Measurements from ENCODE around the gene RAB40C.

The RAB40C gene, protein sequence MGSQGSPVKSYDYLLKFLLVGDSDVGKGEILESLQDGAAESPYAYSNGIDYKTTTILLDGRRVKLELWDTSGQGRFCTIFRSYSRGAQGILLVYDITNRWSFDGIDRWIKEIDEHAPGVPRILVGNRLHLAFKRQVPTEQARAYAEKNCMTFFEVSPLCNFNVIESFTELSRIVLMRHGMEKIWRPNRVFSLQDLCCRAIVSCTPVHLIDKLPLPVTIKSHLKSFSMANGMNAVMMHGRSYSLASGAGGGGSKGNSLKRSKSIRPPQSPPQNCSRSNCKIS

DNA sequence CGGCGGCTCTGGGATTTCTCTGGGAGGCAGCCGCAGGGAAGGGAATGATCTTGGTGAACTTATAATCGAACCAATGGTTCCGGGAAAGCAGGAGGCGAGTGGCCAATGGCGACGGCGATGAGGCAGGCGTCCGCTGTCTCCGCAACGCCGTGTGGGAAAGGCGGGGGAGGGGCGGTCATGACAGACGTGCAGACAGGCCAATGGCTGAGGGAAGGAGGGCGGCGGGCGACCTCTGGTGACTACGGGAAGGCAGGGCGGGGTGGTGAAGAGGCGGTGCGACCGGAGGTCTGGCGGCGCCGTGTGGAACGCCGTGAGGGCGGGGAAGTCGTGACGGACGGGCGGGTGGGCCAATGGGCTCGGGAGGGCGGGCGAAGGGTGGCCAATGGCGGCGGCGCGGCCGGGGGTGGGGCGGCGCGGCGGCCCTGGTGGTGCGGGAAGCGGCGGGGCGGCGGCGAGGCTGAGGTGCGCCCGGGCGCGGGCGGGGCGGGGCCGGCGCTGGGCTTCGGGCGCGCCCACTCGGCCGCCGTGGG lies at the start of gene RAB40C:
TSS of gene RAB40C (plus strand) at position 409 of the 530 bp plus-strand sequence. CDS start 226 bp downstream, outside the sequence.
- DNase-seq (ENCODE audit: low read depth, low spot score) = peak; percentile 97

GRCh38 chr16:540645-541340 lies 49.1 kb upstream of the RAB40C start:
- no peak for DNase-seq (ENCODE audit: low read depth, low spot score)

DNA sequence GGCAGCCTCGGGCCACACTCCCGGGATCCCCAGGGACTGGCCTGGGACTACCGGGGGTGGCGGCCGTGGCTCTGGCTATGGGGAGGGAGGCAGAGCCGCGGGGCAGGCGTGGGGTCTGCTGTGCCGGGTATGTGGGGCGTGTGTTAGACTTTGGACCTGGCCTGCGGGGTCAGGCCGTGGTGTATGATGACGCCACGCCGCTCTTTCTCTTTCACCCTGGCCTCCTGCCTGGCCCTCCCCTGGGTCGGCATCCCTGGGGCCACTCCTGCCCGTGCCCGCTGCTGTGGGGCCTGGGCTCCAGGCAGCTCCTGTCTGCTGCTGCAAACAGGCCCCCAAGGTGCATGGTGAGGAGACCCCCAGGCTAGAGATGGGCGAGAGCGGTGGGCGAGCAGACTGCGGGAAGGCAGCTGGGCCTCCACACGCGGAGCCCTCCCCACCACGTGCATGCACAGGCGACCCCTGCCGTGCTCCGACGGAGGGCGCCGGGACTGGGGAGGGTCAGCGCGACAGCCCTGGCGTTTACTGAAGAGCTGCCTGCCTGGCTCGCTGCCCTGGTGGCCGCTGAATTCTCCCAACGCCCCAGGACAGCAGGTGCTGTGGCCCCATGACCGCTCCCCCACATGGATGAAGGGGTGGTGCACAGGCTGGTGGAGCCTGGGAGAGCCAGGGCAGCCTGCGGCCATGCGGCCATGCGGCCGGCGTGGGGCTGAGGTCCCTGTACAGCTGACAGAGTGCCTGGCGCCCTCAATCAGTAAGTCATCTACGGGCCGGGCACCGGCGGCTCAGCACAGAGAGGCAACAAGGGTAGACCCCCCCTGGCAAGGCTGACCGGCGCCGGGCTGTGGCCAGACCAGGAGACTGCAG lies 46.3 kb upstream of the RAB40C start:
- DNase-seq (ENCODE audit: low read depth, low spot score) = no peak

GRCh38 chr16:544517-544916 lies 45.3 kb upstream of the RAB40C start:
- DNase-seq (ENCODE audit: low read depth, low spot score) = no peak

DNA sequence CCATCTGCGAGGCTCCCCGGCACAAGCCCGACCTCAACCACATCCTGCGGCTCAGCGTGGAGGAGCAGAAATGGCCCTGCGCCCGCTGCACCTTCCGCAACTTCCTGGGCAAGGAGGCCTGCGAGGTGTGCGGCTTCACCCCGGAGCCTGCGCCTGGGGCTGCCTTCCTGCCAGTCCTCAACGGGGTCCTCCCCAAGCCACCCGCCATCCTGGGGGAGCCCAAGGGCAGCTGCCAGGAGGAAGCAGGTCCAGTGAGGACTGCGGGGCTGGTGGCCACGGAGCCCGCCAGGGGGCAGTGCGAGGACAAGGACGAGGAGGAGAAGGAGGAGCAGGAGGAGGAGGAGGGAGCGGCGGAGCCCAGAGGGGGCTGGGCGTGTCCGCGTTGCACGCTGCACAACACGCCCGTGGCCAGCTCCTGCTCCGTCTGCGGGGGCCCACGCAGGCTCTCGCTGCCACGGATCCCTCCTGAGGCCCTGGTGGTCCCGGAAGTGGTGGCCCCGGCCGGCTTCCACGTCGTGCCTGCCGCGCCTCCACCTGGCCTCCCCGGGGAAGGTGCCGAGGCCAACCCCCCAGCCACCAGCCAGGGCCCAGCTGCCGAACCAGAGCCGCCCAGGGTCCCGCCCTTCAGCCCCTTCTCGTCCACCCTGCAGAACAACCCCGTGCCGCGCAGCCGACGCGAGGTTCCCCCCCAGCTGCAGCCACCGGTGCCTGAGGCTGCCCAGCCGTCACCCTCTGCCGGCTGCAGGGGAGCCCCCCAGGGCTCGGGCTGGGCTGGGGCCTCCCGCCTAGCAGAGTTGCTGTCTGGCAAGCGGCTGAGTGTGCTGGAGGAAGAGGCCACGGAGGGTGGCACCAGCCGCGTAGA lies 42.7 kb upstream of the RAB40C start:
- DNase-seq (ENCODE audit: low read depth, low spot score) = no peak

GRCh38 chr16:548586-548985 lies 41.3 kb upstream of the RAB40C start:
- no peak for DNase-seq (ENCODE audit: low read depth, low spot score)

DNA sequence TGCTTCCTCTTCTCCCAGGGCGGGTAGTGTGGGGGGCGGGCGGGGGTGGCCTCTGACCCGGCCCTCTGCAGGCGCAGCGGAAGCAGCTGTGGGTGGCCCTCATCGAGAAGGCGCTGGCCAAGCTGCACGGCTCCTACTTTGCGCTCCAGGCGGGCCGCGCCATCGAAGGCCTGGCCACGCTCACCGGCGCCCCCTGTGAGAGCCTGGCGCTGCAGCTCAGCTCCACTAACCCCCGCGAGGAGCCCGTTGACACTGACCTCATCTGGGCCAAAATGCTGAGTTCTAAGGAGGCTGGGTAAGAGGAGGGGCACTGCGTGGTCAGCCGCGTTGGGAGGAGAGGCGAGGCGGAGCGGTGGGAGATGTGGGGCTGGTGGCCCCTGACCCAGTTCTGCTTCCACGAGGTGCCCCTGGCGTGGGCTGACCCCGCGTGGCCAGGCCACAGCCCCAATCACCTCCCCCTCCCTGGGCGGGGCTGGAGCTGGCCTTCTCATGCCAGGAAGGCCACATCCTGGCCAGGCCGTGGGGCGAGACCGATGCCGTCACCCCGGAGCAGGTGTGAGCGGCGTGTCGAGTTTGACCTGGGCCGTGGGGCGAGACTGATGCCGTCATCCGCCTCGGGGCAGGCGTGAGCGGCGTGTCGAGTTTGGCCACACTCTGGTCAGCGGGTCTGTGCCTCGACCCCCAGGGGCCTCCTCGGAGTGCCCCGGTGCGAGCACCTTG lies 40.2 kb upstream of the RAB40C start:
- no peak for DNase-seq (ENCODE audit: low read depth, low spot score)

- DNase-seq (ENCODE audit: low read depth, low spot score) = no peak
Measured at GRCh38 chr16:551210-551609, 38.7 kb upstream of the RAB40C start.

DNA sequence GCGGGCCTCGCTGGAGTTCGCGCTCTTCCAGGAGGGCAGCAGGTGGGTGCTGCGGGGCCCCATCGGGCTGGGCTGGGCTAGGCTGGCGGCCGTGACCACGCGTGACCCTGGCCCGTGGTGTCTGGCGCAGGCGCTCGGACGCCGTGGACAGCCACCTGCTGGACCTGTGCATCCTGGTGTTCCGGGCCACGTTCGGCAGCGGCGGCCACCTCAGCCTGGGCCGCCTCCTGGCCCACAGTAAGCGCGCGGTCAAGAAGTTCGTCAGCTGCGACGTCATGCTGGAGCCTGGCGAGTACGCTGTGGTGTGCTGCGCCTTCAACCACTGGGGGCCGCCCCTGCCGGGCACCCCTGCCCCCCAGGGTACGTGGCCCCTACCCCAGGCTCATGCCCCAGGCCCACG lies 37.7 kb upstream of the RAB40C start:
- no peak for DNase-seq (ENCODE audit: low read depth, low spot score)

DNA sequence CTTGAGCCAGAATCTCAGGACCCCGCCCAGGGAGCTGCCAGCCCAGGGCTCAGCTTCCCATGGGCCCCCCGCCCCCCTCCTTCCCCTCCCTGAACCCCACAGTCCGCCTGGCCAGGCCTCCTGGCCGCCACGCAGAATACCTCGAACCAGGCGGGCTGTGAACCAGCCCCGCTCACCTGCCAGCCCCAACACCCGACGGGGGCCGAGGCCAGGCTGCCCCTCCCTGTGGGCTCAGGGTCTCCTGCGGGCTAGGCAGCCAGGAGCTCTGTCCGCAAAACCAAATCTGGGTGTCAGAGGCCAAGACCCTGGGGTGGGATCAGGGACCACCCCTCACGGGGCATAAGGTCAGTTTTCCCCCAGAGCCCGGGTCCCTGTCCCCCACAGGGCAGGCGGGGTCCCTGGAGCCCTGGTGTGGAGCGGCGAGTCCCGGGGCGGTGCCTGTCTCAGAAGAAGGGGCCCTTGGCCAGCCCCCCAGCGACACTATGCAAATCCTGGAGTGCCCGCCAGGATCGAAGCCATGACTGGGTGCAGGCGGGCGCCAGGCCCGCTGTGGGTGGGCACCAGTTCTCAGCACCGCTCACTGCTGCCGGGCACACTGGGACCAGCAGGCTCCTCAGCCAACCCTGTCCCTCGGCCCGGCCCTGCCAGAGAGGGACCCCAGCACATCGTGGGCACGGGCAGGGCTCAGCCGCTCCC lies 36.1 kb upstream of the RAB40C start:
- no peak for DNase-seq (ENCODE audit: low read depth, low spot score)

- DNase-seq (ENCODE audit: low read depth, low spot score) = no peak
Measured at GRCh38 chr16:554297-554621, 35.6 kb upstream of the RAB40C start.

- DNase-seq (ENCODE audit: low read depth, low spot score) = no peak
Measured at GRCh38 chr16:554640-555365, 35.1 kb upstream of the RAB40C start.

DNA sequence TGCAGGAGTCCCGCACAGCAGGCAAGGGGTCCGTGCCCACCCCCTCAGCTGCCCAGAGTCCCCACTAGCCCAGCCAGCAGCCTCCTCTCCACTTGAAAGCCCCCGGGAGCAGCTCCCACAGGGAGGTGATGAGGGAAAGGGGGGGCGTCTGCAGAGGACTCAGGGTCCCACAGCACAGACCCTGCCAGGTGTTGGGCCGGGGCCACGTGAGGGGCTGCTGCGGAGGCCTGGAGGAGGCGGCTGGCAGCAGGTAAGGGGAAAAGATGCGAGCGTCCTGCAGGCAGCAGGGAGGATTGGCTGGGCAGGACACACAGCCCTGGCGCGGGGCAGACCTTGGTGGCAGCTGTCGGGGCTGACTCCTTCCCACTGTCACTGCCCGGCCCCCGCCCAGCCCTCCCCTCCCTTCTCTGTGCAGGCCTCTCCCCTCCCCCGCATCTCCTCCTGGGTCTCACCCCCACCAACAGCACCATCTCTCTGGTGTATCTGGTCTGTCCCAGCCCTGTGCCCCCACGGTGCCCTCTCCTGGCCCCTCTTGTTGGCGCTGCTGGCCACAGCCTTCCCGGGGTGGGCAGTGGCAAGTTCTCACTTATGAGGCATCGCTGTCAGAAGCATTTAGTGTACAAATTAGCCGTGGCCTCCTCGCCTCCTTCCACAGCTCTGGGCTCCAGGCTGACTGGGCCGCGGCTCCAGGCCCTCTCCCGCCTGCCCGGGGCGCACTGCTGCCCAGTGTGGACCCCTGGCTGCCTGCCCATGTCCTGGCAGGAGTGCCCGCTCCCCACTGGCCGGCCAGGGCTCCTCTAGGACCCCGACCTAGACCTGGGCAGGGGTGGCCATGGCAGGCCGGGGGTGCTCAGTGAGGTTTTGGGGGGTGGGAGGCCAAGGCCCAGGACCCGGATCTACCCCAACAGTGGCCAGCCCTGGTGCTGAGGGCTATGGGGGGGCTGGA lies 34.1 kb upstream of the RAB40C start:
- DNase-seq (ENCODE audit: low read depth, low spot score) = no peak

- no peak for DNase-seq (ENCODE audit: low read depth, low spot score)
Measured at GRCh38 chr16:556474-557173, 33.2 kb upstream of the RAB40C start.

DNA sequence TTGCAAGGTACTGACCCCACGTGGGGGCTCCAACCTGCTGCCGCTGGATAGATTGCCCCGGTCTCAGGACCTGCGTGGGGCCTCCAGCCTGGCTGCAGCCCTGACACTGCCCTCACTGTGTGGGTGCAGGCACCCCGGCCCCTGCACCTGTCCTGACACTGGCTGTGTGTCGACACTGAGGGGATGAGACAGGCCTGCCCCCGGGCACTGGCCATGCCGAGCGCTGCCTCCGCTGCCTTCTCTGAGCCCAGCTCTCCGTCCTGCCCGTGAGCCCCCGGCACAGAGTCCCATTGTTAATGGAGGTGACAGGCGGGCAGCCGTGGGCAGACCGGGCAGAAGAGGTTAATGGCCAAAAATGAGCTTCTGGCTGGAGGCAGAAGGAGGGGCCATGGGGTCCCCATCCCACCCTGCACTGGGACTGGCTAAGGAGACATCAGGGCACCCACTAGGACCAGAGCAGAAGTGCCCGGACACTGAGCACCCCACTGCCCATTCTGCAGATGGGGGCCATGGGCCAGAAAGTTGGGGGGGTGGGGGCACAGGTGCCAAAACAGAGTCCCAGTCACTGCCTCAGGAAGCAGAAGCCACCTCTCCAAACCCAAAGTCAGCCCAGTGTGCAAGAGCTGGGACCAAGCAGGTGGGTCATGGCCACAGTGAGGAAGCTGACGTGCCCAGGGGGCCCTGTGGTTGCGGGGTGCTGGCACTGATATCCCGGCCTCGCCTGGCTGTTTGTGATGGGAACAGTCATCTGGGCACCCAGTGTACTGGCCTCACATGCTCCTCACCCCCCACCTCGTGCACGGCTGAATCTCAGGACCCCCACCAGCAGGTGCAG lies 32.2 kb upstream of the RAB40C start:
- DNase-seq (ENCODE audit: low read depth, low spot score) = no peak

DNA sequence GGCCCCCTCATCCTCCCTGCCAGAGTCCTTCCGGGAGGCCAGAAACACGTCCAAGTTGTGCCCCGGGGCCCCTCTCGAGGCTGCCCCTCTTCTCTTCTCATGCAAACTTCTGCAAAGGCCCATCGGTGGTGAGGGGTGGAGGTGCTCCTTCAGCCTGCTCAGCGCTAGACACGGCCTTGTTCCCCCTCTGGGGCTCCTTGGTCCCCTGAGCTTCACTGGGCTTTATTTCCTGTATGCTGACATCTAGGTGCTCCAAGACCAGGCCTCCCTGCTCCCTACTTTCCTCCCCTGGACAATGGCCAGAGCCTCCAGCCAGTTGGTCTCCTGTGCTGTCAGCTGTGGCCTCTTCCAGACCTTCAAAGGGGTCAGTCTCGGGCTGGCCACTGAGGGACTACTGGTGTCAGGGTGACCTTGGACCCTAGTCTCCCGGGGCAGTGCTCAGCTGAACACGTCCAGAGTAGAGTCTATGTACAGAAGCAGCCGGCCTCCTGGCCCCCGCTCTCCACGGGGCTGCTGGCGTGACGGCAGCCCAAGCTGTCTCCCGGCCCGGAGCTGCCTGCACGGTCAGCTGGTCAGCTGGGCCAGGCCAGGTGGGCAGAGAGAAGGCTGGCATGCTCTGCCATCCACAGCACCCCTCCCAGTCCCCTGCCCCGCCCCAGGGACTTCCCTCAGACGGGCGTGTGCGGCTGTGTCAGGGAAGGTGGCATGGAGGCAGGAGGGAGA lies 31.4 kb upstream of the RAB40C start:
- DNase-seq (ENCODE audit: low read depth, low spot score) = no peak

All from activated CD4-positive, CD25-positive, alpha-beta regulatory T cell treated with anti-CD3 and anti-CD28 coated beads, Interleukin-2, amount 50 U/mL, for 16 hours (primary cell).